ENCODE results near the gene NKAIN1. TPM values are rescaled to one million over a fixed set of nuclear protein-coding genes. Genes with fewer than 3 reads are reported as not detected.

The NKAIN1 gene
- total RNA-seq, 1 donor from 2014 or later: 17.1 TPM

GRCh38 chr1:31207569-31207968, 32.1 kb downstream of the NKAIN1 start:
- Mint-ChIP-seq H3K27ac (no peak overlapping the region), H3K4me3 (no peak overlapping the region), H3K4me1 (ENCODE audit: unreplicated experiment) (no peaks in the 10 kb centered on the region), H3K36me3 (no peaks in the 10 kb centered on the region), H3K27me3 (no peaks in the 10 kb centered on the region), H3K9me3 (no peaks in the 10 kb centered on the region)
- no peak for DNase-seq (ENCODE audit: extremely low spot score, unreplicated experiment)
- no peak for TF ChIP-seq CTCF (conservative IDR thresholded peaks at IDR 0.05)

- Mint-ChIP-seq H3K9me3 (no peaks in the 10 kb centered on the region), H3K4me3 (no peak overlapping the region), H3K4me1 (ENCODE audit: unreplicated experiment) (no peaks in the 10 kb centered on the region), H3K27me3 (no peaks in the 10 kb centered on the region), H3K36me3 (no peaks in the 10 kb centered on the region), H3K27ac (no peak overlapping the region)
- DNase-seq (ENCODE audit: extremely low spot score, unreplicated experiment): no peak
- no peak for TF ChIP-seq CTCF (conservative IDR thresholded peaks at IDR 0.05)
Observed at GRCh38 chr1:31207046-31207445, 32.6 kb downstream of the NKAIN1 start.

GRCh38 chr1:31203215-31203614, 36.5 kb downstream of the NKAIN1 start:
- Mint-ChIP-seq H3K4me1 (ENCODE audit: unreplicated experiment) (peaks cover 6% of the 10 kb centered on the region), H3K36me3 (no peaks in the 10 kb centered on the region), H3K9me3 (no peaks in the 10 kb centered on the region), H3K27me3 (no peaks in the 10 kb centered on the region), H3K4me3 (no peak overlapping the region), H3K27ac (no peak overlapping the region)
- DNase-seq (ENCODE audit: extremely low spot score, unreplicated experiment): no peak
- no peak for TF ChIP-seq CTCF (conservative IDR thresholded peaks at IDR 0.05)

GRCh38 chr1:31201931-31202360, 37.7 kb downstream of the NKAIN1 start:
- H3K9me3 Mint-ChIP-seq: no peaks in the 10 kb centered on the region
- no peaks in the 10 kb centered on the region for H3K27me3 Mint-ChIP-seq
- TF ChIP-seq CTCF (conservative IDR thresholded peaks at IDR 0.05): no peak
- no peak overlapping the region for H3K27ac Mint-ChIP-seq
- peaks cover 10% of the 10 kb centered on the region for H3K4me1 Mint-ChIP-seq (ENCODE audit: unreplicated experiment)
- H3K4me3 Mint-ChIP-seq: no peak overlapping the region
- no peaks in the 10 kb centered on the region for H3K36me3 Mint-ChIP-seq
- DNase-seq (ENCODE audit: extremely low spot score, unreplicated experiment): no peak

GRCh38 chr1:31199949-31200348, 39.7 kb downstream of the NKAIN1 start:
- Mint-ChIP-seq H3K4me1 (ENCODE audit: unreplicated experiment) (peaks cover 10% of the 10 kb centered on the region), H3K27me3 (no peaks in the 10 kb centered on the region), H3K4me3 (no peak overlapping the region), H3K27ac (no peak overlapping the region), H3K36me3 (no peaks in the 10 kb centered on the region), H3K9me3 (no peaks in the 10 kb centered on the region)
- no peak for TF ChIP-seq CTCF (conservative IDR thresholded peaks at IDR 0.05)
- DNase-seq (ENCODE audit: extremely low spot score, unreplicated experiment): no peak

- peaks cover 10% of the 10 kb centered on the region for H3K4me1 Mint-ChIP-seq (ENCODE audit: unreplicated experiment)
- no peaks in the 10 kb centered on the region for H3K27me3 Mint-ChIP-seq
Observed at GRCh38 chr1:31199236-31199790, 40.4 kb downstream of the NKAIN1 start.

More at GRCh38 chr1:31199236-31199790, 40.4 kb downstream of the NKAIN1 start:
- Mint-ChIP-seq H3K27ac (no peak overlapping the region), H3K4me3 (no peak overlapping the region), H3K36me3 (no peaks in the 10 kb centered on the region), H3K9me3 (no peaks in the 10 kb centered on the region)
- TF ChIP-seq CTCF (conservative IDR thresholded peaks at IDR 0.05): no peak
- DNase-seq (ENCODE audit: extremely low spot score, unreplicated experiment): no peak

Measured in type B pancreatic cell (in vitro differentiated cells).